WTC11 (cell line): Measurements from ENCODE around the gene POLR3H. TPM values are rescaled to one million over a fixed set of nuclear protein-coding genes. Genes with fewer than 3 reads are reported as not detected.

Experiments
- ATAC-seq: fragments of 200-7000 bp; cut with Tn5 transposase; 2 replicates; pipeline ENCODE4 v1.10.0; 2021; ENCODE audit warnings: mild to moderate bottlenecking, moderate library complexity
- CTCF ChIA-PET: fragments of 300-600 bp; sonication (Branson Sonifier 250); formaldehyde crosslinking; loops from one replicate; lab custom pipeline; 2021; ENCODE audit warnings: antibody characterized with exemption; lab: Charles Lee
- POLR2A ChIA-PET: fragments of 350-600 bp; sonication (Branson Sonifier 250); formaldehyde crosslinking; loops from one replicate; lab custom pipeline; 2021; ENCODE audit warnings: antibody characterized with exemption; lab: Charles Lee
- DNase-seq: peaks from one replicate; pipeline ENCODE4 v3.0.0; 2021; ENCODE audit warnings: low spot score
- H3K27ac Mint-ChIP-seq: 2 replicates; pipeline ENCODE4 v1.8.0; 2021; ENCODE audit warnings: mixed read lengths
- H3K27me3 Mint-ChIP-seq: 2 replicates; pipeline ENCODE4 v1.8.0; 2021; ENCODE audit warnings: low read depth, mild to moderate bottlenecking, moderate library complexity, mixed read lengths
- H3K36me3 Mint-ChIP-seq: 2 replicates; pipeline ENCODE4 v1.8.0; 2021; ENCODE audit warnings: mixed read lengths
- H3K4me1 Mint-ChIP-seq: 2 replicates; pipeline ENCODE4 v1.8.0; 2022; ENCODE audit warnings: mixed read lengths
- H3K4me3 Mint-ChIP-seq: 2 replicates; pipeline ENCODE4 v1.8.0; 2021; ENCODE audit warnings: mild to moderate bottlenecking, moderate library complexity, mixed read lengths
- H3K9me3 Mint-ChIP-seq: 2 replicates; pipeline ENCODE4 v1.8.0; 2021; ENCODE audit warnings: mixed read lengths
- CBFB ChIP-seq: sonication (generic); formaldehyde crosslinking; IDR thresholded peaks from 2 replicates; pipeline ENCODE4 v1.8.1; 2022; ENCODE audit warnings: mild to moderate bottlenecking, low read depth, missing genetic modification reagents
- CREM ChIP-seq: sonication (generic); formaldehyde crosslinking; IDR thresholded peaks from 2 replicates; pipeline ENCODE4 v1.8.1; 2022; ENCODE audit warnings: mild to moderate bottlenecking, missing genetic modification reagents, moderate library complexity
- ELF4 ChIP-seq: sonication (generic); formaldehyde crosslinking; IDR thresholded peaks from 2 replicates; pipeline ENCODE4 v1.8.1; 2022; ENCODE audit warnings: low read depth, mild to moderate bottlenecking, moderate library complexity, missing genetic modification reagents
- ETV6 ChIP-seq: sonication (generic); formaldehyde crosslinking; IDR thresholded peaks from 2 replicates; pipeline ENCODE4 v1.8.1; 2022; ENCODE audit warnings: mild to moderate bottlenecking, missing genetic modification reagents
- GABPB1 ChIP-seq: sonication (generic); formaldehyde crosslinking; IDR thresholded peaks from 2 replicates; pipeline ENCODE4 v1.8.1; 2023; ENCODE audit warnings: mild to moderate bottlenecking, missing genetic modification reagents
- HMGA2 ChIP-seq: fragments of 250-450 bp; sonication (Bioruptor Pico); IDR thresholded peaks from 2 replicates; pipeline ENCODE4 v1.4.0; 2021; ENCODE audit warnings: mild to moderate bottlenecking, moderate library complexity
- JUN ChIP-seq: sonication (generic); formaldehyde crosslinking; IDR thresholded peaks from 2 replicates; pipeline ENCODE4 v1.8.0; 2023; ENCODE audit warnings: mild to moderate bottlenecking, missing genetic modification reagents
- MXD4 ChIP-seq: fragments of 250-450 bp; sonication (Bioruptor Pico); IDR thresholded peaks from 2 replicates; pipeline ENCODE4 v1.8.0; 2021; ENCODE audit warnings: mild to moderate bottlenecking, moderate library complexity, borderline replicate concordance
- NR2C2 ChIP-seq: sonication (generic); formaldehyde crosslinking; IDR thresholded peaks from 2 replicates; pipeline ENCODE4 v1.8.0; 2022; ENCODE audit warnings: mild to moderate bottlenecking, missing genetic modification reagents
- RELA ChIP-seq: sonication (generic); formaldehyde crosslinking; IDR thresholded peaks from 2 replicates; pipeline ENCODE4 v1.8.1; 2022; ENCODE audit warnings: missing genetic modification reagents, mild to moderate bottlenecking, borderline replicate concordance
- TCF7 ChIP-seq: sonication (generic); formaldehyde crosslinking; IDR thresholded peaks from 2 replicates; pipeline ENCODE4 v1.8.0; 2022; ENCODE audit warnings: mild to moderate bottlenecking, low read depth, missing genetic modification reagents, moderate library complexity
- total RNA-seq: library from RNA; stranded (reverse); gene quantifications from 3 replicates; pipeline ENCODE4 v1.2.3, GENCODE V29; 2021
- TF ChIP-seq, protein P1 (sequence below): sonication (generic); formaldehyde crosslinking; IDR thresholded peaks from 2 replicates; pipeline ENCODE4 v1.8.0; 2023; ENCODE audit warnings: mild to moderate bottlenecking, missing genetic modification reagents
- TF ChIP-seq, protein P2 (sequence below): fragments of 250-450 bp; sonication (Bioruptor Pico); conservative IDR thresholded peaks from 2 replicates; pipeline ENCODE4 v1.9.0; 2021; ENCODE audit warnings: mild to moderate bottlenecking
- TF ChIP-seq, protein P3 (sequence below): fragments of 250-450 bp; sonication (Bioruptor Pico); IDR thresholded peaks from 2 replicates; pipeline ENCODE4 v1.9.0; 2021; ENCODE audit warnings: mild to moderate bottlenecking
- TF ChIP-seq, protein P4 (sequence below): sonication (generic); formaldehyde crosslinking; IDR thresholded peaks from 2 replicates; pipeline ENCODE4 v1.8.0; 2022; ENCODE audit warnings: missing genetic modification reagents
- TF ChIP-seq, protein P5 (sequence below): fragments of 250-450 bp; sonication (Bioruptor Pico); IDR thresholded peaks from 2 replicates; pipeline ENCODE4 v1.9.0; 2021; ENCODE audit warnings: moderate library complexity, mild to moderate bottlenecking, inconsistent platforms, borderline replicate concordance
- TF ChIP-seq, protein P6 (sequence below): sonication (generic); formaldehyde crosslinking; IDR thresholded peaks from 2 replicates; pipeline ENCODE4 v1.8.1; 2023; ENCODE audit warnings: mild to moderate bottlenecking, missing genetic modification reagents, moderate library complexity
- TF ChIP-seq, protein P7 (sequence below): sonication (generic); formaldehyde crosslinking; IDR thresholded peaks from 2 replicates; pipeline ENCODE4 v1.8.1; 2023; ENCODE audit warnings: mild to moderate bottlenecking, moderate library complexity, missing genetic modification reagents

The POLR3H gene
- total RNA-seq, 1 experiment from 2014 or later, result 28.8 TPM

DNA sequence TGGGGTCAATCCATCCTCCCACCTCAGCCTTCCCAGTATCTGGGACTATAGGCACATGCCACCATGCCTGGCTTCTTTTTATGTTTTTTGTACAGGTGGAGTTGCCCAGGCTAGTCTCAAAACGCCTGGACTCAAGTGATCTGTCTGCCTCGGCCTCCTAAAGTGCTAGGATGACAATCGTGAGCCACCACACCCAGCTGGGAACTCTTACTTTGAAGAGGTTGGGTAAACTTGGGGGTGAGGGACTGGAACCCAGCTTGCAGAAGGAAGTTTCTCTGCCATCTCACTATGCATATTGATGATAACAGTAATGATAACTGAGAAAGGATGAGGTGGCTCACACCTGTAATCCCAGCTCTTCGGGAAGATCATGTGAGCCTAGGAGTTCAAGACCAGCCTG is 39.5 kb downstream of the POLR3H start:
- ChIA-PET CTCF (interaction anchor here (0.7 to 3.3 kb wide), 3 partner anchors 13 to 101 kb away, joined by 3 to 11 read pairs (median 3); no protein-coding TSS in a partner anchor), POLR2A (interaction anchor here (1.1 to 1.4 kb wide), 2 partner anchors 23 to 36 kb away, joined by 3 to 4 read pairs; partner anchors contain the start of genes ACO2 and PHF5A)
- Mint-ChIP-seq H3K36me3 (peaks cover 30% of the 10 kb centered on the region), H3K4me1 (no peaks in the 10 kb centered on the region), H3K27me3 (no peaks in the 10 kb centered on the region), H3K9me3 (no peaks in the 10 kb centered on the region), H3K27ac (no peak overlapping the region; the same call in 1 of the 2 replicates), H3K4me3 (no peak overlapping the region)
- no peak for ATAC-seq
- TF ChIP-seq GABPB1 (no peak), NR2C2 (CRISPR knock-in tag) (no peak), HMGA2 (CRISPR knock-in tag) (no peak), ETV6 (CRISPR knock-in tag) (no peak), RELA (CRISPR knock-in tag) (no peak), JUN (no peak), MXD4 (CRISPR knock-in tag) (no peak), CREM (no peak), CBFB (CRISPR knock-in tag) (no peak), TCF7 (CRISPR knock-in tag) (no peak)
- TF ChIP-seq, protein P1, sequence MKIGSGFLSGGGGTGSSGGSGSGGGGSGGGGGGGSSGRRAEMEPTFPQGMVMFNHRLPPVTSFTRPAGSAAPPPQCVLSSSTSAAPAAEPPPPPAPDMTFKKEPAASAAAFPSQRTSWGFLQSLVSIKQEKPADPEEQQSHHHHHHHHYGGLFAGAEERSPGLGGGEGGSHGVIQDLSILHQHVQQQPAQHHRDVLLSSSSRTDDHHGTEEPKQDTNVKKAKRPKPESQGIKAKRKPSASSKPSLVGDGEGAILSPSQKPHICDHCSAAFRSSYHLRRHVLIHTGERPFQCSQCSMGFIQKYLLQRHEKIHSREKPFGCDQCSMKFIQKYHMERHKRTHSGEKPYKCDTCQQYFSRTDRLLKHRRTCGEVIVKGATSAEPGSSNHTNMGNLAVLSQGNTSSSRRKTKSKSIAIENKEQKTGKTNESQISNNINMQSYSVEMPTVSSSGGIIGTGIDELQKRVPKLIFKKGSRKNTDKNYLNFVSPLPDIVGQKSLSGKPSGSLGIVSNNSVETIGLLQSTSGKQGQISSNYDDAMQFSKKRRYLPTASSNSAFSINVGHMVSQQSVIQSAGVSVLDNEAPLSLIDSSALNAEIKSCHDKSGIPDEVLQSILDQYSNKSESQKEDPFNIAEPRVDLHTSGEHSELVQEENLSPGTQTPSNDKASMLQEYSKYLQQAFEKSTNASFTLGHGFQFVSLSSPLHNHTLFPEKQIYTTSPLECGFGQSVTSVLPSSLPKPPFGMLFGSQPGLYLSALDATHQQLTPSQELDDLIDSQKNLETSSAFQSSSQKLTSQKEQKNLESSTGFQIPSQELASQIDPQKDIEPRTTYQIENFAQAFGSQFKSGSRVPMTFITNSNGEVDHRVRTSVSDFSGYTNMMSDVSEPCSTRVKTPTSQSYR (CRISPR knock-in tag), result no peak
- TF ChIP-seq, protein P2, sequence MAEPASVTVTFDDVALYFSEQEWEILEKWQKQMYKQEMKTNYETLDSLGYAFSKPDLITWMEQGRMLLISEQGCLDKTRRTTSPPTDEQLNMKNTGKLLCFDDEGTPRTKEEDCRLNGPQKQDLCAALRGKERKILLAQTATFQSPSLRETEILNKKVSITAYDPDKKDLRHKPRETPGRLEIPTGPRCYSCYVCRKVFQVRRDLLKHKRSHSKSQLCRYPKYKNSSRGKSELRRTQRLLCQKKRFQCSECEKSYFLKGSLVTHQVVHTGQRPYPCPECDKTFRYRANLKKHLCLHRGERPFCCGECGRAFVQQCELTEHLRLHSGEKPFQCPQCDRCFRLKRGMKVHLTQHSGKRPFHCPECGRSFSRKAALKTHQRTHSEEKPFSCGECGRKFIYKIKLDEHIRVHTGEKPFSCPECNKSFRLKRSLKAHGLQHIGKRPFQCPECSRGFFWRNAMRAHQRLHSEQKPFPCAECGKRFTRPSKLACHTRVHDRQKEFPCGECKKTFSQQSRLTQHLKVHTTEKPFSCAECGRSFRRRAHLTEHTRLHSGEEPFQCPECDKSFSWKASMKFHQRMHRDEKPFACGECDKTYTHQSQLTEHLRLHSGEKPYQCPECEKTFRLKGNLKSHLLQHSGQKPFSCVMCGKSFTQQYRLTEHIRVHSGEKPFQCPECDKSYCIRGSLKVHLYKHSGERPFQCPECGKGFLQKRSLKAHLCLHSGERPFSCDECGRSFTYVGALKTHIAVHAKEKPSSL (CRISPR knock-in tag), result no peak
- TF ChIP-seq, protein P3, sequence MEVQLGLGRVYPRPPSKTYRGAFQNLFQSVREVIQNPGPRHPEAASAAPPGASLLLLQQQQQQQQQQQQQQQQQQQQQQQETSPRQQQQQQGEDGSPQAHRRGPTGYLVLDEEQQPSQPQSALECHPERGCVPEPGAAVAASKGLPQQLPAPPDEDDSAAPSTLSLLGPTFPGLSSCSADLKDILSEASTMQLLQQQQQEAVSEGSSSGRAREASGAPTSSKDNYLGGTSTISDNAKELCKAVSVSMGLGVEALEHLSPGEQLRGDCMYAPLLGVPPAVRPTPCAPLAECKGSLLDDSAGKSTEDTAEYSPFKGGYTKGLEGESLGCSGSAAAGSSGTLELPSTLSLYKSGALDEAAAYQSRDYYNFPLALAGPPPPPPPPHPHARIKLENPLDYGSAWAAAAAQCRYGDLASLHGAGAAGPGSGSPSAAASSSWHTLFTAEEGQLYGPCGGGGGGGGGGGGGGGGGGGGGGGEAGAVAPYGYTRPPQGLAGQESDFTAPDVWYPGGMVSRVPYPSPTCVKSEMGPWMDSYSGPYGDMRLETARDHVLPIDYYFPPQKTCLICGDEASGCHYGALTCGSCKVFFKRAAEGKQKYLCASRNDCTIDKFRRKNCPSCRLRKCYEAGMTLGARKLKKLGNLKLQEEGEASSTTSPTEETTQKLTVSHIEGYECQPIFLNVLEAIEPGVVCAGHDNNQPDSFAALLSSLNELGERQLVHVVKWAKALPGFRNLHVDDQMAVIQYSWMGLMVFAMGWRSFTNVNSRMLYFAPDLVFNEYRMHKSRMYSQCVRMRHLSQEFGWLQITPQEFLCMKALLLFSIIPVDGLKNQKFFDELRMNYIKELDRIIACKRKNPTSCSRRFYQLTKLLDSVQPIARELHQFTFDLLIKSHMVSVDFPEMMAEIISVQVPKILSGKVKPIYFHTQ (CRISPR knock-in tag), result no peak
- no peak for DNase-seq

DNA sequence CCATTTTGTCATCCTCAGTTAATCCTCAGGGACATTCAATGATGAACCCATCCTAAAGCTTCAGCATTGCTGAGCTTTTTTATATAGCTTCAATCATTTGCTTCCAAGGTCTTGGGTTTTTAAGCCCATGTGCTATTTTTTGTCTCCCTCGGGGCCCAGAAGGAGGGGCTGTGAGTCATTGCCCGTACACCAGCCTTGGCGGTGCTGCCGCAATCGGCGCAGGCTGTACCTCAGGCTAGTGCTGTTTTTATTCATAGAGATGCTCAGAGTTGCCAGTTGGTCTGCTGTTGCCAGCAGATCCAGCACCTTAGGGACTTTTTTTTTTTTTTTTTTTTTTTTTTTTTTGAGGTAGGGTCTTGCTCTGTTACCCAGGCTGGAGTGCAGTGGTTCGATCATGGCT is 39.9 kb downstream of the POLR3H start:
- ATAC-seq (no peak), DNase-seq (no peak)
- Mint-ChIP-seq H3K27me3 (no peaks in the 10 kb centered on the region), H3K36me3 (peaks cover 32% of the 10 kb centered on the region), H3K27ac (no peak overlapping the region), H3K4me1 (no peaks in the 10 kb centered on the region), H3K9me3 (no peaks in the 10 kb centered on the region), H3K4me3 (no peak overlapping the region)
- ChIA-PET CTCF (interaction anchor here (0.7 to 3.3 kb wide), 2 partner anchors 100 to 216 kb away, joined by 4 to 11 read pairs; no protein-coding TSS in a partner anchor), POLR2A (no interaction called here)
- TF ChIP-seq, protein P4, sequence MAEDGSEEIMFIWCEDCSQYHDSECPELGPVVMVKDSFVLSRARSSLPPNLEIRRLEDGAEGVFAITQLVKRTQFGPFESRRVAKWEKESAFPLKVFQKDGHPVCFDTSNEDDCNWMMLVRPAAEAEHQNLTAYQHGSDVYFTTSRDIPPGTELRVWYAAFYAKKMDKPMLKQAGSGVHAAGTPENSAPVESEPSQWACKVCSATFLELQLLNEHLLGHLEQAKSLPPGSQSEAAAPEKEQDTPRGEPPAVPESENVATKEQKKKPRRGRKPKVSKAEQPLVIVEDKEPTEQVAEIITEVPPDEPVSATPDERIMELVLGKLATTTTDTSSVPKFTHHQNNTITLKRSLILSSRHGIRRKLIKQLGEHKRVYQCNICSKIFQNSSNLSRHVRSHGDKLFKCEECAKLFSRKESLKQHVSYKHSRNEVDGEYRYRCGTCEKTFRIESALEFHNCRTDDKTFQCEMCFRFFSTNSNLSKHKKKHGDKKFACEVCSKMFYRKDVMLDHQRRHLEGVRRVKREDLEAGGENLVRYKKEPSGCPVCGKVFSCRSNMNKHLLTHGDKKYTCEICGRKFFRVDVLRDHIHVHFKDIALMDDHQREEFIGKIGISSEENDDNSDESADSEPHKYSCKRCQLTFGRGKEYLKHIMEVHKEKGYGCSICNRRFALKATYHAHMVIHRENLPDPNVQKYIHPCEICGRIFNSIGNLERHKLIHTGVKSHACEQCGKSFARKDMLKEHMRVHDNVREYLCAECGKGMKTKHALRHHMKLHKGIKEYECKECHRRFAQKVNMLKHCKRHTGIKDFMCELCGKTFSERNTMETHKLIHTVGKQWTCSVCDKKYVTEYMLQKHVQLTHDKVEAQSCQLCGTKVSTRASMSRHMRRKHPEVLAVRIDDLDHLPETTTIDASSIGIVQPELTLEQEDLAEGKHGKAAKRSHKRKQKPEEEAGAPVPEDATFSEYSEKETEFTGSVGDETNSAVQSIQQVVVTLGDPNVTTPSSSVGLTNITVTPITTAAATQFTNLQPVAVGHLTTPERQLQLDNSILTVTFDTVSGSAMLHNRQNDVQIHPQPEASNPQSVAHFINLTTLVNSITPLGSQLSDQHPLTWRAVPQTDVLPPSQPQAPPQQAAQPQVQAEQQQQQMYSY (CRISPR knock-in tag), result no peak
- TF ChIP-seq, protein P5, sequence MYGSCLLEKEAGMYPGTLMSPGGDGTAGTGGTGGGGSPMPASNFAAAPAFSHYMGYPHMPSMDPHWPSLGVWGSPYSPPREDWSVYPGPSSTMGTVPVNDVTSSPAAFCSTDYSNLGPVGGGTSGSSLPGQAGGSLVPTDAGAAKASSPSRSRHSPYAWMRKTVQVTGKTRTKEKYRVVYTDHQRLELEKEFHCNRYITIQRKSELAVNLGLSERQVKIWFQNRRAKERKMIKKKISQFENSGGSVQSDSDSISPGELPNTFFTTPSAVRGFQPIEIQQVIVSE (CRISPR knock-in tag), result no peak
- TF ChIP-seq MXD4 (CRISPR knock-in tag) (no peak), ELF4 (CRISPR knock-in tag) (no peak)
- TF ChIP-seq, protein P6, sequence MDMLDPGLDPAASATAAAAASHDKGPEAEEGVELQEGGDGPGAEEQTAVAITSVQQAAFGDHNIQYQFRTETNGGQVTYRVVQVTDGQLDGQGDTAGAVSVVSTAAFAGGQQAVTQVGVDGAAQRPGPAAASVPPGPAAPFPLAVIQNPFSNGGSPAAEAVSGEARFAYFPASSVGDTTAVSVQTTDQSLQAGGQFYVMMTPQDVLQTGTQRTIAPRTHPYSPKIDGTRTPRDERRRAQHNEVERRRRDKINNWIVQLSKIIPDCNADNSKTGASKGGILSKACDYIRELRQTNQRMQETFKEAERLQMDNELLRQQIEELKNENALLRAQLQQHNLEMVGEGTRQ, result no peak
- TF ChIP-seq, protein P7, sequence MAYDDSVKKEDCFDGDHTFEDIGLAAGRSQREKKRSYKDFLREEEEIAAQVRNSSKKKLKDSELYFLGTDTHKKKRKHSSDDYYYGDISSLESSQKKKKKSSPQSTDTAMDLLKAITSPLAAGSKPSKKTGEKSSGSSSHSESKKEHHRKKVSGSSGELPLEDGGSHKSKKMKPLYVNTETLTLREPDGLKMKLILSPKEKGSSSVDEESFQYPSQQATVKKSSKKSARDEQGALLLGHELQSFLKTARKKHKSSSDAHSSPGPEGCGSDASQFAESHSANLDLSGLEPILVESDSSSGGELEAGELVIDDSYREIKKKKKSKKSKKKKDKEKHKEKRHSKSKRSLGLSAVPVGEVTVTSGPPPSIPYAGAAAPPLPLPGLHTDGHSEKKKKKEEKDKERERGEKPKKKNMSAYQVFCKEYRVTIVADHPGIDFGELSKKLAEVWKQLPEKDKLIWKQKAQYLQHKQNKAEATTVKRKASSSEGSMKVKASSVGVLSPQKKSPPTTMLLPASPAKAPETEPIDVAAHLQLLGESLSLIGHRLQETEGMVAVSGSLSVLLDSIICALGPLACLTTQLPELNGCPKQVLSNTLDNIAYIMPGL (CRISPR knock-in tag), result no peak
